Panc1 (cell line): Measurements from ENCODE around the gene CCL20. TPM values are rescaled to one million over a fixed set of nuclear protein-coding genes. Genes with fewer than 3 reads are reported as not detected.

ENCODE experiments used
- ATAC-seq: fragments of 200-7000 bp; cut with Tn5 transposase; 2 replicates; pipeline ENCODE4 v1.9.1; 2020; ENCODE audit warnings: mild to moderate bottlenecking, moderate library complexity
- BruUV-seq: library from RNA; stranded (reverse); fragments of 400-500 nt; replicated peaks from 2 replicates; lab custom pipeline; 2021; lab: Mats Ljungman, UMichigan
- CTCF ChIA-PET: fragments of 300-600 bp; sonication (Branson Sonifier 250); formaldehyde crosslinking; loops from one replicate; lab custom pipeline; 2022; ENCODE audit warnings: antibody characterized with exemption; lab: Charles Lee
- POLR2A ChIA-PET: fragments of 300-600 bp; sonication (Branson Sonifier 250); formaldehyde crosslinking; loops from one replicate; lab custom pipeline; 2022; ENCODE audit warnings: antibody characterized with exemption; lab: Charles Lee
- DNase-seq: peaks from one replicate; pipeline ENCODE4 v3.0.0-alpha.2; 2010; ENCODE audit warnings: low read depth, low spot score
- H3K27ac ChIP-seq: 2 replicates; pipeline ENCODE4 v1.5.1; 2011; ENCODE audit warnings: mild to moderate bottlenecking, low read length, inconsistent platforms
- H3K27me3 ChIP-seq: fragments of 200-500 bp; sonication (Bioruptor generic); 2 replicates; pipeline ENCODE4 v1.6.0; 2014; ENCODE audit warnings: low read length, inconsistent platforms; ENCODE audit not compliant: control insufficient read depth, insufficient read depth
- H3K36me3 ChIP-seq: fragments of 200-500 bp; sonication (Bioruptor generic); 2 replicates; pipeline ENCODE4 v1.5.1; 2014; ENCODE audit warnings: inconsistent platforms, mild to moderate bottlenecking, low read length, moderate library complexity; ENCODE audit not compliant: control insufficient read depth, insufficient read depth
- H3K4me1 ChIP-seq: 2 replicates; pipeline ENCODE4 v1.5.1; 2011; ENCODE audit warnings: inconsistent platforms, mild to moderate bottlenecking, low read length, moderate library complexity; ENCODE audit not compliant: control insufficient read depth, insufficient read depth
- H3K4me3 ChIP-seq, 2 experiments: 2 replicates each; pipeline ENCODE4 v1.5.1; 2011 to 2012; ENCODE audit warnings: low read depth in 2 of 2, low read length in 2 of 2, mild to moderate bottlenecking in 2 of 2, inconsistent platforms in 1 of 2, moderate library complexity in 1 of 2
- H3K9me3 ChIP-seq: fragments of 200-500 bp; sonication (Bioruptor generic); 2 replicates; pipeline ENCODE4 v1.5.1; 2014; ENCODE audit warnings: low read depth, mild to moderate bottlenecking, inconsistent platforms, low read length, moderate library complexity; ENCODE audit not compliant: control insufficient read depth, insufficient read depth
- CTCF ChIP-seq: fragments of 450-650 bp; IDR thresholded peaks from 2 replicates; pipeline ENCODE4 v1.5.1; 2017; ENCODE audit warnings: mild to moderate bottlenecking
- POLR2AphosphoS5 ChIP-seq: IDR thresholded peaks from 2 replicates; pipeline ENCODE4 v1.6.1; 2012; ENCODE audit warnings: mild to moderate bottlenecking, low read depth, low read length, moderate library complexity
- REST ChIP-seq, 2 experiments: IDR thresholded peaks; 2 replicates each; pipeline ENCODE4 v1.6.1; 2011 to 2012; ENCODE audit warnings: low read depth in 2 of 2, control low read depth in 1 of 2, low read length in 1 of 2, mild to moderate bottlenecking in 1 of 2, moderate library complexity in 1 of 2; ENCODE audit not compliant: insufficient read depth in 1 of 2
- SIN3A ChIP-seq: IDR thresholded peaks from 2 replicates; pipeline ENCODE4 v1.6.1; 2012; ENCODE audit warnings: low read depth, mild to moderate bottlenecking, low read length, moderate library complexity, borderline replicate concordance; ENCODE audit not compliant: insufficient read depth
- TCF7L2 ChIP-seq: IDR thresholded peaks from 2 replicates; pipeline ENCODE4 v1.6.1; 2011; ENCODE audit warnings: mild to moderate bottlenecking, low read depth, low read length, inconsistent platforms
- in situ Hi-C: cut with HindIII; loops from 2 replicates; pipeline ENCODE4 v1.10.0; 2016; ENCODE audit warnings: low sequenced_read_pairs, low pct_unique_long_range_greater_than_20kb
- intact Hi-C: fragments of 100-400 bp; cut with micrococcal nuclease; formaldehyde crosslinking; loops from one replicate; pipeline ENCODE4 v1.10.0; 2022; ENCODE audit not compliant: unreplicated experiment
- total RNA-seq: library from RNA; stranded (reverse); gene quantifications from one replicate; pipeline ENCODE4 v1.2.1, GENCODE V29; 2021; ENCODE audit not compliant: unreplicated experiment

CCL20 gene
- total RNA-seq, 1 experiment from 2014 or later = not detected

- intact Hi-C loops (no loop called here), in situ Hi-C loops (no loop called here)
- Histone ChIP-seq H3K27me3 (no peaks in the 10 kb centered on the region), H3K4me1 (no peaks in the 10 kb centered on the region), H3K36me3 (no peaks in the 10 kb centered on the region), H3K9me3 (no peaks in the 10 kb centered on the region), H3K27ac (no peak overlapping the region), H3K4me3 (no peak overlapping the region)
- CTCF ChIA-PET = no interaction called here
- ATAC-seq = no peak
- TF ChIP-seq REST (IDR thresholded peaks at IDR 0.05; ENCODE audit: insufficient read depth in 1 of 2, low read depth in 2 of 2, low read length in 1 of 2) = no peak
- no peak for DNase-seq
- no TSS peak for BruUV-seq
- POLR2A ChIA-PET = no interaction called here
These were observed 23.8 kb upstream of the CCL20 start for GRCh38 chr2:227789803-227790202.

- ChIA-PET CTCF (interaction anchor here (0.5 kb wide), 1 partner anchor 53 kb away, joined by 4 read pairs; no protein-coding TSS in a partner anchor), POLR2A (no interaction called here)
- intact Hi-C loops (no loop called here), in situ Hi-C loops (no loop called here)
- H3K36me3 ChIP-seq = no peaks in the 10 kb centered on the region
- no peaks in the 10 kb centered on the region for H3K27me3 ChIP-seq
- no peaks in the 10 kb centered on the region for H3K9me3 ChIP-seq
- H3K27ac ChIP-seq = no peak overlapping the region
- no TSS peak for BruUV-seq
- TF ChIP-seq CTCF = no peak
- no peak for TF ChIP-seq SIN3A
- TF ChIP-seq TCF7L2 = no peak
- no peak for TF ChIP-seq POLR2AphosphoS5
- TF ChIP-seq REST (IDR thresholded peaks at IDR 0.05; ENCODE audit: insufficient read depth in 1 of 2, low read depth in 2 of 2, low read length in 1 of 2) = no peak
- H3K4me1 ChIP-seq = no peaks in the 10 kb centered on the region
- H3K4me3 ChIP-seq = no peak overlapping the region
- DNase-seq (no peak), ATAC-seq (no peak)
These were observed 20.4 kb upstream of the CCL20 start for GRCh38 chr2:227793148-227793712.
